GM10248 (cell line): ENCODE data around the gene SMG5.
"Not testable (repeated sequence)": the region's sequence is repeated elsewhere in the genome, so short reads cannot be mapped to it uniquely, and the experiment has no call there.

Experiments used
- CTCF ChIA-PET: fragments of 300-600 bp; sonication (Branson Sonifier 250); formaldehyde crosslinking; extraction: SDS; loops from one replicate; lab custom pipeline; 2021; ENCODE audit warnings: antibody characterized with exemption; lab: Yijun Ruan, JAX
- POLR2A ChIA-PET: fragments of 350-650 bp; sonication (Branson Sonifier 250); formaldehyde crosslinking; extraction: SDS; loops from one replicate; lab custom pipeline; 2020; ENCODE audit warnings: antibody characterized with exemption; lab: Yijun Ruan, JAX
- DNase-seq: peaks from one replicate; pipeline ENCODE4 v3.0.0; 2012; ENCODE audit errors: extremely low spot score
- TF ChIP-seq, protein P1 (sequence below): IDR thresholded peaks from 2 replicates; pipeline ENCODE4 v1.5.1; 2012; ENCODE audit warnings: mild to moderate bottlenecking, low read depth; ENCODE audit errors: extremely low read depth, missing control alignments, control extremely low read depth

The SMG5 gene, protein sequence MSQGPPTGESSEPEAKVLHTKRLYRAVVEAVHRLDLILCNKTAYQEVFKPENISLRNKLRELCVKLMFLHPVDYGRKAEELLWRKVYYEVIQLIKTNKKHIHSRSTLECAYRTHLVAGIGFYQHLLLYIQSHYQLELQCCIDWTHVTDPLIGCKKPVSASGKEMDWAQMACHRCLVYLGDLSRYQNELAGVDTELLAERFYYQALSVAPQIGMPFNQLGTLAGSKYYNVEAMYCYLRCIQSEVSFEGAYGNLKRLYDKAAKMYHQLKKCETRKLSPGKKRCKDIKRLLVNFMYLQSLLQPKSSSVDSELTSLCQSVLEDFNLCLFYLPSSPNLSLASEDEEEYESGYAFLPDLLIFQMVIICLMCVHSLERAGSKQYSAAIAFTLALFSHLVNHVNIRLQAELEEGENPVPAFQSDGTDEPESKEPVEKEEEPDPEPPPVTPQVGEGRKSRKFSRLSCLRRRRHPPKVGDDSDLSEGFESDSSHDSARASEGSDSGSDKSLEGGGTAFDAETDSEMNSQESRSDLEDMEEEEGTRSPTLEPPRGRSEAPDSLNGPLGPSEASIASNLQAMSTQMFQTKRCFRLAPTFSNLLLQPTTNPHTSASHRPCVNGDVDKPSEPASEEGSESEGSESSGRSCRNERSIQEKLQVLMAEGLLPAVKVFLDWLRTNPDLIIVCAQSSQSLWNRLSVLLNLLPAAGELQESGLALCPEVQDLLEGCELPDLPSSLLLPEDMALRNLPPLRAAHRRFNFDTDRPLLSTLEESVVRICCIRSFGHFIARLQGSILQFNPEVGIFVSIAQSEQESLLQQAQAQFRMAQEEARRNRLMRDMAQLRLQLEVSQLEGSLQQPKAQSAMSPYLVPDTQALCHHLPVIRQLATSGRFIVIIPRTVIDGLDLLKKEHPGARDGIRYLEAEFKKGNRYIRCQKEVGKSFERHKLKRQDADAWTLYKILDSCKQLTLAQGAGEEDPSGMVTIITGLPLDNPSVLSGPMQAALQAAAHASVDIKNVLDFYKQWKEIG

DNA sequence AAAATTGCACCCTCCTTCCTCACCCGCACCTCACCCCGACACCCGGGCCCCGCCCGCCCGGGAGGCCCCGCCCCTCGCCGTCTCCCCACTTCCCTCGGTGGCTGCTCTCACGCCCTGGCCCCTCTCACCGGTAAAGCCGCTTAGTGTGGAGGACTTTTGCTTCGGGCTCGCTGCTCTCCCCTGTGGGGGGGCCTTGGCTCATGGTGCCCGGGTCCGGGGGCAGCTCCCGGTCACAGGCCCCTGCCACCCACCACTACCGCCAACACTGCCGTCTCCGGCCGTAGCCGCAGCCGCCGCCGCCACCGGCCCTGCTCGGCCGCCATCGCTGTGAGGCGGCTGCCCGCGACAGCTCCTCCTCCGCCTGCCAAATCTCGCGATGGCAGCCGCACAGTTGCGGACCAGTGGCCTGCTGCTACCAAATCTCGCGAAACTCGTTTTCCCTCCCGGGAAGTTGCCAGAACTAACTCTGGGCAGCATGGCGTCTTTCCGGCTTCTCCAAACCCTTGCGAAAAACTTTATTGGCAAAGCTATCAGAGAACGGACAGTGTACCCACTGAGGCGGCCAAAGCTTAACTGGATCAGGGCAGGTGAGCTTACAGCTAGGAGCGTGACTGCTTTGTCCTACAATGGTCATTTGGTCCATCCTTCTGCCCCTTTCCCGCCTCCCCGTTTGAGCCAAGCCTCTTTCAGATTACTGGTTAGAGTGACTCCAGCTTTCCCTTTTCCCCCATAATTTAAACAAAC lies at the start of gene SMG5:
Gene SMG5, minus strand, starts transcription at position 347 of the 744 bp plus-strand sequence. Its CDS starts 145 bp downstream, at position 202.
- ChIA-PET CTCF (interaction anchor here (1.0 to 4.3 kb wide), 13 partner anchors 9 to 203 kb away, joined by 3 to 19 read pairs (median 4); no protein-coding TSS in a partner anchor), POLR2A (interaction anchor here (0.6 to 1.2 kb wide), 4 partner anchors 53 to 1617 kb away, joined by 3 to 5 read pairs (median 3); partner anchors contain the start of gene SLC25A44)
- DNase-seq, result peak; percentile 95
- TF ChIP-seq, protein P1, sequence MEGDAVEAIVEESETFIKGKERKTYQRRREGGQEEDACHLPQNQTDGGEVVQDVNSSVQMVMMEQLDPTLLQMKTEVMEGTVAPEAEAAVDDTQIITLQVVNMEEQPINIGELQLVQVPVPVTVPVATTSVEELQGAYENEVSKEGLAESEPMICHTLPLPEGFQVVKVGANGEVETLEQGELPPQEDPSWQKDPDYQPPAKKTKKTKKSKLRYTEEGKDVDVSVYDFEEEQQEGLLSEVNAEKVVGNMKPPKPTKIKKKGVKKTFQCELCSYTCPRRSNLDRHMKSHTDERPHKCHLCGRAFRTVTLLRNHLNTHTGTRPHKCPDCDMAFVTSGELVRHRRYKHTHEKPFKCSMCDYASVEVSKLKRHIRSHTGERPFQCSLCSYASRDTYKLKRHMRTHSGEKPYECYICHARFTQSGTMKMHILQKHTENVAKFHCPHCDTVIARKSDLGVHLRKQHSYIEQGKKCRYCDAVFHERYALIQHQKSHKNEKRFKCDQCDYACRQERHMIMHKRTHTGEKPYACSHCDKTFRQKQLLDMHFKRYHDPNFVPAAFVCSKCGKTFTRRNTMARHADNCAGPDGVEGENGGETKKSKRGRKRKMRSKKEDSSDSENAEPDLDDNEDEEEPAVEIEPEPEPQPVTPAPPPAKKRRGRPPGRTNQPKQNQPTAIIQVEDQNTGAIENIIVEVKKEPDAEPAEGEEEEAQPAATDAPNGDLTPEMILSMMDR, result no peak

DNA sequence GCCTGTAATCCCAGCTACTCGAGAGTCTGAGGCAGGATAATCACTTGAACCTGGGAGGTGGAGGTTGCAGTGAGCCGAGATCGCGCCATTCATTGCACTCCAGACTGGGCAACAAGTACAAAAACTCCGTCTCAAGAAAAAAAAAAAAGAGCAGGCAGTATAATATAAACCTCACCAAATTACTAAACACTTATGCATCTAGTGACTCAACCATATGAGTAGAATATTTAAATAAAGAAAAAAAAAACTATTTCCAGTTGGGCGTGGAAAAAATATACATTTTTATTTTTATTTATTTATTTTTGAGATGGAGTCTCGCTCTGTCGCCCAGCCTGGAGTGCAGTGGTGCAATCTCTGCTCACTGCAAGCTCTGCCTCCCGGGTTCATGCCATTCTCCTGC lies 40.6 kb upstream of the SMG5 start:
- not testable (repeated sequence) for DNase-seq
- CTCF ChIA-PET, result interaction anchor here (0.6 to 1.5 kb wide), 5 partner anchors 10 to 227 kb away, joined by 3 to 4 read pairs (median 4); no protein-coding TSS in a partner anchor
- POLR2A ChIA-PET, result interaction anchor here (0.6 kb wide), 1 partner anchor 134 kb away, joined by 3 read pairs; no protein-coding TSS in a partner anchor

DNA sequence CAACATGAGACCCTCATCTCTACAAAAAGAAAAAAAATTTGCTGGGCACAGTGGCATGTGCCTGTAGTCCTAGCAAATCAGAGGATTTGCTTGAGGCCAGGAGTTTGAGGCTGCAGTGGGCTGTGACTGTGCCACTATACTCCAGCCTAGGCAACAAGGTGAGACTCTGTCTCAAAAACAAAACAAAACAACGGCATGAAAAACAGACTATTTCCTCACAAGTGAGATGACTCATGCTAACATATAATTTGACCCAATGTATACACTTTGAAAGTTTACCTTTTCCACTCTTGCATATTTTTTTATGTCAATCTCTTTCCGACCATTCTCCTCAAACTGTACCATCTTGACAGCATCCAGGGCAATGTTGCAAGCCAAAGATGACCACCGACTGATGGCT lies 37.9 kb upstream of the SMG5 start:
- TF ChIP-seq, protein P1, result no peak
- ChIA-PET CTCF (interaction anchor here (0.9 to 4.5 kb wide), 9 partner anchors 10 to 230 kb away, joined by 3 to 23 read pairs (median 6); partner anchors contain the start of genes CCT3 and TSACC), POLR2A (no interaction called here)
- DNase-seq, result no peak

DNA sequence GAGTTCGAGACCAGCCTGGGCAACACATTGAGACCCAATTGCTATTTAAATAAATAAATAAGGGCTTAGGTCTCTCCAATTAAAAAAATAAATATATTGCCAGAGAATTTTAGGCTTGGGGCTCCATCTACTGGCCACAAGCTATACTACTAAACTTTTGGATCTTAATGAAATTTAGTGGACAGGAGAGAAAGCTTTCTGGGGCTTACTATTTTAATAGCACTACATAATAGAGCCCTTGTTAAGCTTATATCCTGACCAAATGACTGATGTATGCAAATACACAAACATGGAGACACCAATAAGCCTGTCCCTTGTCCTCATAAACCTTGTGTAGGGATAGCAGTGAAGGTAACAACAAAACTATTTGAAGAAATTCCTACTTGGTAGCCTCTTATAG lies 37.0 kb upstream of the SMG5 start:
- CTCF ChIA-PET, result interaction anchor here (0.7 to 4.5 kb wide), 31 partner anchors 9 to 253 kb away, joined by 3 to 26 read pairs (median 4); partner anchors contain the start of genes CCT3, PMF1, SEMA4A and SMG5
- POLR2A ChIA-PET, result interaction anchor here (0.6 kb wide), 1 partner anchor 43 kb away, joined by 3 read pairs; no protein-coding TSS in a partner anchor
- peak; percentile 35 for DNase-seq
- TF ChIP-seq, protein P1, result peak; percentile 35

DNA sequence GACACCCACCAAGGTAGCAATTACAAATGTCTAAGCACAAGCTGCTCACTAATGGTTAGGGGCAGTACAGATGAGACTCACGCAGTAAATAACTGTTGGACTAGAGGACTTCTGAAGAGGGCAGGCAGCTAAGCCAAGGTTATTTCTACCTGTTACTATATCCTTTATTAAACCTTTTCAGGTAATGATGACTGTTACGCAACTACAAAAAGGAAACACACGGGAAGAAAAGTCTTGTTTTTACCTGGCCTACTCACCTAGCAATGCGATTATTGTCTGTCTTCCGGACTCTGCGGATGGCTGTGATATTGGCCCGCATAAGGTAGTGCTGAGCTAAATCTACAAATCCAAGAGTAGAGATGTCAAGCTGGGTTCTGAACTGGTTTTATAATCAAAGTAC lies 34.3 kb upstream of the SMG5 start:
- TF ChIP-seq, protein P1, result no peak
- ChIA-PET POLR2A (no interaction called here), CTCF (interaction anchor here (0.6 to 4.5 kb wide), 7 partner anchors 10 to 227 kb away, joined by 3 to 23 read pairs (median 4); partner anchors contain the start of genes SMG5 and TMEM79)
- DNase-seq, result no peak

DNA sequence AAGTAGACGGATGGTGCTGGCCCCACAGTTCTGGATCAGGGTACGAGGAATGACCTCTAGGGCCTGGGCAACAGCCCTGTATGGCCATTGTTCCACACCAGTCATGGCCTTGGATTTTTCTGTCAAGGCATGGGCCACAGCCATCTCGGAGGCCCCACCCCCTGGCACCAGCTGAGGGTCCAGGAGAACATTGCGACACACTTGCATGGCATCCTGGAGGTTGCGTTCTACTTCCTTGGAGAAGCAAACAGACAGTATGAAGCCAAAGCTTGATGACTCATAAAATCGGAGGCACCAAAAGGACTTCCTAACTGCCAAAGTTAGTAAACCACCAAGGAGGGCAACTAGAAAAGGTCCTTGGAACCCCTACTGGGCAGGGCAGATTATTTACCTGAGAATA lies 28.3 kb upstream of the SMG5 start:
- ChIA-PET CTCF (interaction anchor here (1.0 to 2.9 kb wide), 2 partner anchors 22 to 211 kb away, joined by 3 to 9 read pairs; no protein-coding TSS in a partner anchor), POLR2A (no interaction called here)
- TF ChIP-seq, protein P1, result no peak
- peak; percentile 2 for DNase-seq
